ENCODE measurements around the gene IGFN1.

The IGFN1 gene

GRCh38 chr1:201213926-201214325 is 23.3 kb downstream of the IGFN1 start:
- TF ChIP-seq CTCF (IDR thresholded peaks at IDR 0.05; ENCODE audit: insufficient read depth, low read length, missing control alignments) = no peak
- DNase-seq (ENCODE audit: low read depth, low spot score) = no peak
- POLR2A ChIA-PET = no interaction called here
- no peak overlapping the region for H3K4me3 ChIP-seq (ENCODE audit: low read depth, low read length)
- CTCF ChIA-PET = interaction anchor here (1.2 to 1.7 kb wide), 2 partner anchors 9 to 30 kb away, joined by 5 read pairs; no protein-coding TSS in a partner anchor

- DNase-seq (ENCODE audit: low read depth, low spot score) = no peak
- POLR2A ChIA-PET = no interaction called here
- CTCF ChIA-PET = interaction anchor here (0.8 to 1.7 kb wide), 3 partner anchors 15 to 242 kb away, joined by 3 to 5 read pairs (median 3); no protein-coding TSS in a partner anchor
- TF ChIP-seq CTCF (IDR thresholded peaks at IDR 0.05; ENCODE audit: insufficient read depth, low read length, missing control alignments) = peak; percentile 7
- H3K4me3 ChIP-seq (ENCODE audit: low read depth, low read length) = no peak overlapping the region
These were observed 23.8 kb downstream of the IGFN1 start for GRCh38 chr1:201214461-201214860.

GRCh38 chr1:201214886-201215285 is 24.3 kb downstream of the IGFN1 start:
- no peak overlapping the region for H3K4me3 ChIP-seq (ENCODE audit: low read depth, low read length)
- no peak for DNase-seq (ENCODE audit: low read depth, low spot score)
- ChIA-PET POLR2A (no interaction called here), CTCF (interaction anchor here (0.8 to 1.7 kb wide), 3 partner anchors 15 to 242 kb away, joined by 3 to 5 read pairs (median 3); no protein-coding TSS in a partner anchor)
- no peak for TF ChIP-seq CTCF (IDR thresholded peaks at IDR 0.05; ENCODE audit: insufficient read depth, low read length, missing control alignments)

GRCh38 chr1:201215531-201216357 is 25.1 kb downstream of the IGFN1 start:
- TF ChIP-seq CTCF (IDR thresholded peaks at IDR 0.05; ENCODE audit: insufficient read depth, low read length, missing control alignments) = no peak
- no peak for DNase-seq (ENCODE audit: low read depth, low spot score)
- no peak overlapping the region for H3K4me3 ChIP-seq (ENCODE audit: low read depth, low read length)
- ChIA-PET POLR2A (no interaction called here), CTCF (interaction anchor here (1.0 to 1.7 kb wide), 2 partner anchors 31 to 243 kb away, joined by 3 to 5 read pairs; no protein-coding TSS in a partner anchor)

- TF ChIP-seq CTCF (IDR thresholded peaks at IDR 0.05; ENCODE audit: insufficient read depth, low read length, missing control alignments) = no peak
- no peak for DNase-seq (ENCODE audit: low read depth, low spot score)
- H3K4me3 ChIP-seq (ENCODE audit: low read depth, low read length) = no peak overlapping the region
- ChIA-PET CTCF (interaction anchor here (2.7 kb wide), 1 partner anchor 11 kb away, joined by 7 read pairs; no protein-coding TSS in a partner anchor), POLR2A (no interaction called here)
These were observed 25.9 kb downstream of the IGFN1 start for GRCh38 chr1:201216395-201217085.

GRCh38 chr1:201217146-201217545 is 26.5 kb downstream of the IGFN1 start:
- CTCF ChIA-PET = interaction anchor here (2.7 kb wide), 1 partner anchor 10 kb away, joined by 7 read pairs; no protein-coding TSS in a partner anchor
- POLR2A ChIA-PET = no interaction called here
- no peak overlapping the region for H3K4me3 ChIP-seq (ENCODE audit: low read depth, low read length)
- no peak for TF ChIP-seq CTCF (IDR thresholded peaks at IDR 0.05; ENCODE audit: insufficient read depth, low read length, missing control alignments)
- DNase-seq (ENCODE audit: low read depth, low spot score) = no peak
